ENCODE results near the gene FOSL2.

Gene FOSL2

DNA sequence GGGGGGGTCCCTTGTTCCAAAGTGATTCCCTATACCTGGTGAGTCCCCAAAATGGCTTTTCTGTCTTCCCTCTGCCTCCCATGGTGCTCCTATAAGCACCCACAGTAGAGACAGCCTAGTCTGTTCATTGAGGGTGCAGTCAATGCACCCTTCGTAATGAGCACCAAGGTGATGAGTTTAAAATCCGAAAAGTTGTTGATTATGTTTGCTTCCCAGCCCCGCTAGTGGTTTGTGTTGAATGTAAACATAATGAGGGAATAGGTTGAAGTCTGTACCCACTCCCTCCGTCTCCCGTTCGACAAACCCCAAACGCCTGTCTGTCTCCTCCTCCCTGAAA, 2.3 kb downstream of the FOSL2 start:
- no peak for DNase-seq (ENCODE audit: low read depth)

DNA sequence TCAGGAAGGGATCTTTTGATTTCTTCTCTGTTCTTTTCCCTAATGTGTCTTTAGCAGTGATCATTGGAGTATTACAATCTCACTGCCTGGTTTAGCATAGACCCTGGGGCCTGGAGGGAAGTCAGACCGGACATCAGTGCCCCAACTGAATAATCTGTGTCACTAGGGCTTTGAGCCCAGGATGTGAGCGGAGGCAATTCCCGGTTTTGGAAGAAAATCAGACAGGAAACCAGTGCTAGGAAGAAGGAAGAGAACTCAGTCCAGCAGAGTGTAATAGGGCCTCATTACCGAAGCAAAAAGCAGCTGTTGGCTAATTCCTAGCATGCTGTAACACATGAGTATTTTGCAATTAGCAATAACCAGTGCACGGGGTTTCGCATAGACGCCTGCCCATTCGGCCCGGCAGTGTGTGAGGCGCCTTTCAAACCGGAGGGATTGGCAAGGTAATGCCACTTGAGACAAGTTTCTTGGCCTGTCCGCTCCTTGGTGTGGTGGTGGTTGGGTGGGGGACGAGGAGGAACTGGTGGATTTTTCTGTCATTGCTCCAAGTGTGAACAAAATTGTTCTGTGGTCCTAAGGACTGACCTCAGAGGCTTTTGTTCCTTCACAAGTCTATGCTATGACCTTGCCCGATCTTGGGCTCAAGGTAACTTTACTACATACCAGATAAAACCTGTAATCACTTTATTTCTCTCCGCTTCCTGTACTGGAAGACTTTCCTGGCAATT, 2.8 kb downstream of the FOSL2 start:
- DNase-seq (ENCODE audit: low read depth), result no peak

DNA sequence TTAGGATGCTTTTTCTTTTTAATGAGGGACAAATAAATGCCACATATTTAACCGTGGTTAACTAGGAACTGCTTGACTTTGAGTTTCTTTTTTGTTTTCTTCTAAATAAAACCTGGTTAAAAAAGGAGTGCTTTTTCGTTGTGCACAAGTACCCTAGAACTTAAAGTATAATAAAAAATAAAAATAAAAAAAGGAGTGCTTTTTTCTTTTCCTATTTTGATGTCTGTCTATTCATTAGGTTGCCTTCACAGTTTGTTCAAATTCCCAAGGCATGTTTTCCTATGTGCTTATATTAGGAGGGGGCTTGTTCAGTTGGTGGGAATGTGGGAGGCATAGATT, 4.4 kb downstream of the FOSL2 start:
- no peak for DNase-seq (ENCODE audit: low read depth)

DNA sequence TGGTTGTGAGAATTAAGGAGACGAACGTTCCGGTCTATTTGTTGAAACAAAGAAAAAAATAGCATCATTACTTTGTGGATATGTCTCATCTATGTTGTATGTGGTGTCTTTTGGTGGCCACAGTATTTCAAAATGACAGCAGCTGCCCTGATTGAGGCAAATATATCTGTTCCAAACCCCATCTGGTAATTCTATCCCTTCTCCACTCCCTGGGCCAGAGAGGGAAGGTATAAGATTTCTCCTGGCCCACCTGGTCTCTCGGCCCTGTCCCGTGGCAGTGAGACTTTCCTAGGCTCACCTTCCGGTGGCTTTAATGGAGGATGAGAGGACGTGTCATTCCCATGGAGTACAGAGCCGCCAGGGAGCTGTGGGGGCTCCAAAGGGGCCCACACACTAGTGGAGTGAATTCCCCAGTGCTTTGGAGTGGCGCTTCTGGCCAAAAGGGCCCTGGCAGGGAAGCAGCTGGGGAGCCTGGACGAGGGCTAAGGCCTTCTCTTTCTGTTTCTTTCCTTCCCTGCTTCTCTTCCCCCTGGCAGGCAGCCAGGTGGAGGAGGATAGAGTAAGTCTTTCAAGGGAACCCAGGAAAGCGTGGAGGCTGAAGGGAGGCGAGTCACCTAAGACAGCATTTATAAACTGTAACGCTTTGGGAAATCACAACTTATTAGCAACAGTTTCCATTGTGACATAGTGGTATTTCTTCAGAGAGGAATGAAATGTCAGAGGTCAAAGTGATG, 5.6 kb downstream of the FOSL2 start:
- no peak for DNase-seq (ENCODE audit: low read depth)

DNA sequence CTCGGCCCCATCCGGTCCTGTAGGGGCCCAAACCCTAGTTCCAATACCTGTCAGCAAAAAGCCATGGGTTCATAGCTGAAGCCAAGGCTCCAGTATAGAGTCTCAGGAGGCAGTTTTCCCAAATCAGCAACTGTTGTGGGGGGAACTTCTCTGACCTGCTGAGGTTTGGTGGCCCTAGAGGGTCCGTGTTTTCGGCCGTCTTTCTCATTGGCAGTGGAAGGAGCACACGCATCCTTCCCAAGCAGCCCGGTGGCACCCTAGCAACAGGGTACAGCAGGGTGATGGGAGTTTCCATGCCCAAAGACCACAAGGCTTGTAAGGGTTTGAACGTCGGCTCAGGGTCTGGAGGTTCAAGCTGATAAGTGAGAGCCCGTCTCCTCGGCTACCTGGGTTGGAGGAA, 6.6 kb downstream of the FOSL2 start:
- DNase-seq (ENCODE audit: low read depth), result no peak

DNA sequence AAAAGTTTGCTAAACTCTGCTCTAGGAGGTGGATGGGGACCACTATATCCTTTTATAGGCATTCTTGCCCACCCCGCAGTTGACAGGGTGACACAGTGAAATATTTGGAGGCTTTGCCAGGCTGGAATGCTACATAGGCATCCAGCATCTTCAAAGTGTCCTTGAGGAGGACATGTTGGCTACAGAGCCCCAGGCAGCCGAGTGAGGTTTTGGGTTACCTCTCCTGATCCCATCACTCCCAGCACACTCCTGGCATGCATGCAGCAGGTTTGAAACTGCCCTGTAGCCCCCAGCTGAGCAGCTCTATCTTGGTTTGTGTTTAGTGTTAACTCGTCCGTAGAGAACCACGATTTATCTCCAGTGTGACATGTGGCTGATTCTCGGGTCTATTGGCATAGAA, 7.3 kb downstream of the FOSL2 start:
- no peak for DNase-seq (ENCODE audit: low read depth)

DNA sequence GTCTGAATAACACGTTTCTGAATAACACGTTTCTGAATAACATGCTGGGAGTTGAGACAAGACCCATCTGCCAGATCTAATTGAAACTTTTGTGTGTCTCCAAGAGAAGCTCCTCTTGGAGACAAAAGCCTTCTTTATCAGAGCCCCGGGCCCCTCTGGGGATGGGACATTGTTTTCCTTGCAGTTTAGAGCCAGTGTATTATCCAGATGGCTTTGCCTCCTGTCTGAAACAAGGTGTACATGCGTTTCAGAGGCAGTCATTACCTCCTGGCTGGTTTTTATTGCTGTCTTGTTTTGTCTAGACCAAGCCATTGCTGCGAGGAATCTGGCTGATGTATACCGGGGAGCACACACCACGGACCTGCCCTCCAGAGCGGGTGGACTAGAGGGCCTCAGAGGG, 7.8 kb downstream of the FOSL2 start:
- no peak for DNase-seq (ENCODE audit: low read depth)

DNA sequence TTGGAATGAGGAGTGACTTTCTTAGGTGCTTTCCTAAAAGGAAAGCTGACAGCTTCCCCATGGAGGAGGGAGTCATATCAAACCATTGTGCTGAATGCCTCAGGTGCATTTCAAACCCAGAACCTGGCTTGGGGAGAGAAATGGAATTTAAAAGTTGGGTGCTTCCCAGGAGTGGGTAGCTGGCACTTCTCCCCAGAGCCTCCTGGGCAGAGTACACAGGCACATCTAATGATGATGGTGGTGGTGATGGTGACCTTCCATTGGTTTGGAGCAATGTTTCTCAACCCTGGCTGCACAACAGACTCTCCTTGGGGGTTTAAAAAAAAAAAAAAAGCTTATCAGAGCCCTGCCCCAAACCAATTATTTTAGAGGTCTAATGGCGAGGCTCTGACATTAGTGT, 8.3 kb downstream of the FOSL2 start:
- no peak for DNase-seq (ENCODE audit: low read depth)

DNA sequence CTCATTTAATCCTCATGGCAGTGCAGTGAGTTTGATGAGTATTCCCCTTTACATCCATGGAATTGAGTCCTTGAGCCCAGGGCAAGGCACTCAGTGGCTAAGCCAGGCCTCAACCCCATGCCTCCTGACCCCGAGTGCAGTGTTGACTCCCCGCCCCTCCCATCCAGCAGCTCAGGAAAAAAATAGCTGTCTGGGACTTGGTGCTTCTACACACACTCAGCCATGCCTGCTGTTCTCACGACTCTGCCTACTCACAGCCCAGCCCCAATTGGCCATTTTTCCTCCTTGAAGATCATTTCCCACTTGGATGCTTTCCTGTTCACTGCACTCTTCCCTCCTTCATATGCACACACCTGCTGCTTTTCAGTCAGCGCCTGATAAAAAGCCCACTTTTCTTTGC, 8.8 kb downstream of the FOSL2 start:
- DNase-seq (ENCODE audit: low read depth), result no peak

DNA sequence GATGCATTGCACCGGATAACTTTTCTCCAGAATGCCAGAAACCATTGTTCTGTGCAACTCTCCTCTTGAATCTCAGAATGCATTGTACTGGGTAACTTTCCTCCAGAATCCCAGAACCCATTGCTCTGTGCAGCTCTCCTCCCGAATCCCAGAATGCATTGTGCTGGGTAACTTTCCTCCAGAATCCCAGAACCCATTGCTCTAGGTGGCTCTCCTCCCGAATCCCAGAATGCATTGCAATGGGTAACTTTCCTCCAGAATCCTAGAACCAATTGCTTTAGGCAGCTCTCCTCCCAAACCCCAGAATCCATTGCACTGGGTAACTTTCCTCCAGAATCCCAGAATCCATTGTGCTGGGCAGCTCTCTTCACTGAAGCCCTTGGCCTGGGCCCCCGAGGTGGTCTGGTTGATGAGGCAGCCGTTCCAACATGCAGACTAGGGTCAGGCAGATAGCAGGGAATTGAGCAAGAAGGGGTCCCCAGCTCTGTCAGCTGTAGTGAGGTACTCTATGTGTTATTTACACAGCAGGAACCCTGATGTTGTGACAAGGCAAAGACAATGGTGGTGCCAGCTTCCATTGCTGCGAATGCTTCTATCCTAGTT, 9.4 kb downstream of the FOSL2 start:
- no peak for DNase-seq (ENCODE audit: low read depth)

DNA sequence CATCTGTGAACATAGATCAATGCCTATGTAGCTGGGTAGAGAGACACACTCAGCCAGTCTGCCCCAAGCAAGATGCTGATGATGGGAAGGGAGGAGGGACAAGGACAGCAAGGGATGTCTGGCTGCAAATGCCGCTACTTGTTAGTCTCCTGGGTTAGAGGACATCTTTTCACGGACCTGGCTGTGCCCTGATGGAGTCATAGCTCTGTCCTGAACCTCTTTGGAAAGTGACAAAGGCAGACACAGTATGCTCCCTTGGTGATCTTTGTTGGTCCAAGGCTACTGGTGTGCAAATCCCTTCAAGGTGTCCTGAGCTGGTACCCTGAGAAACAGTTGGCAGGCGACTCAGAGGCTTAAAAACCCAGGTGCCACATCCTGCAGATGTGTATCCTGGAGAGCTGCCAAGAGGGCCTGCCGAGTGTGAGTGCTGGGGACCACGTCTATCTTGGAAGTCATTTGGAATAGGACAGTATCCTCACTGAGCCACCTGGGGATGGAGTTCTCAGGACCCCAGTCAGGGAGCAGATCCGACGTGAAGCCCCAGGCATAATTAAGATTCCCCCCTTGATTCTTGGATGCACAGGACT, 10.8 kb downstream of the FOSL2 start:
- DNase-seq (ENCODE audit: low read depth), result no peak

DNA sequence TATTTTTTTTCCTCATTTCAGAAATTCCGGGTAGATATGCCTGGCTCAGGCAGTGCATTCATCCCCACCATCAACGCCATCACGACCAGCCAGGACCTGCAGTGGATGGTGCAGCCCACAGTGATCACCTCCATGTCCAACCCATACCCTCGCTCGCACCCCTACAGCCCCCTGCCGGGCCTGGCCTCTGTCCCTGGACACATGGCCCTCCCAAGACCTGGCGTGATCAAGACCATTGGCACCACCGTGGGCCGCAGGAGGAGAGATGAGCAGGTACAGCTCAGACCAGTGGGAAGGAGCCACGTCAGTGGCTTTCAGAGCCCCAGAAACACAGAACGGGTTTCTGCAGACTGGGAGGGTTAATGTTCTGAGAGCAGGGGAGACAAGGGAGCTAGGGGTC, 11.4 kb downstream of the FOSL2 start:
- no peak for DNase-seq (ENCODE audit: low read depth)

DNA sequence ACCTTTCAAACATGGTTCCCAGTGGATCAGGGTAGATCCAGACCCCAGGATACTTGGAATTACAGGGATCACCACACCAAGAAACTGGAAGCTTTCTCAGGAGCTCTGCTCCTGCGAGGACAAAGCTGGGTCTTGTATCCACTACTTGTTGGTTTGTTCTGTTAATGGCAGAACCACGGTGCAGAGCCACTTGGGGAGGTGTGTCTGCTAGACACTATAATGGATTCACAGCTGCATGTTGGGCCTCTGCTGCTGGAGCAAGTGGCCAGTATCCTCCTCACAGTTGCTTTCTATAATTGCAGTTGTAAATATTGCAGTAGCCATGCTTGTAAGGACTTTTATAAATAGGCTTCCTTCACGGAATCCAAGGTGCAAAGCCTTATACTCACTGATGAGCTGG, 12.9 kb downstream of the FOSL2 start:
- DNase-seq (ENCODE audit: low read depth), result no peak

DNA sequence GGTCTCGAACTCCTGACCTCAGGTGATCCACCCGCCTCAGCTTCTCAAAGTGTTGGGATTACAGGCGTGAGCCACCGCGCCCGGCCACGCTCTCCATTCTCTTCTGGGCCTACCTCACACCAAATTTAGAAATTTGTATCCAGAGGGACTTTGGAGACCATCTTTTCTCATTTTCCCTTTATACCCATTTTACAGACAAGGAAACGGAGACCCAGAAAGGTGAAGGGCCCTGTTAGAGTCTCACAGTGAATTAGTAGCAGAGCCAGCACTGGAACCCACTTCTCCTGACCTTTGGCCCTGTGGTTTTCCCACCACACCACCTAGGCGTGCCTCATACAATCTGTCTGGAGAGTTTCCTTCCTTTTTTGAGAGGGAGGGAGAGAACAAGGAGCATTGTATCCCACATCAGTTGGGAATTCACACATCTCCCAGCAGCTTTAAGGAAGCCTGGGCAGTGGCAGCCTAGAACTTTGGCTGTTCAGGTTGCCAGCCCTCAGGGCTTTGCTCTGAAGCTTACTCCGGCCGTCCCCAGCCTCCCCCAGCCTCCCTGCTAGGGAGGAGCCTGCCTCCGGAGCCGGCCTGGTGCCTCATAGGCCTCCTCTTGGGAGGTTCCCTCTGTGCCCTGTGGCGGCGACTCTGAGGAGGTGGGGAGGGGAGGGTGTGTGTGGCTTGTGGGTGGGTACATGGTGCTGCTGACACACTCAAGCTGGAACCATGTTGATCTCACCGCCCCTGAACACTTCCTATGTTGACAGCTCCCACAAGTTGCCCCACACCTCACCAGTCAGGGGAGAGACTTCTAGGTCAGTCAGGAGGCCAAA, 13.8 kb downstream of the FOSL2 start:
- DNase-seq (ENCODE audit: low read depth), result peak; percentile 68

DNA sequence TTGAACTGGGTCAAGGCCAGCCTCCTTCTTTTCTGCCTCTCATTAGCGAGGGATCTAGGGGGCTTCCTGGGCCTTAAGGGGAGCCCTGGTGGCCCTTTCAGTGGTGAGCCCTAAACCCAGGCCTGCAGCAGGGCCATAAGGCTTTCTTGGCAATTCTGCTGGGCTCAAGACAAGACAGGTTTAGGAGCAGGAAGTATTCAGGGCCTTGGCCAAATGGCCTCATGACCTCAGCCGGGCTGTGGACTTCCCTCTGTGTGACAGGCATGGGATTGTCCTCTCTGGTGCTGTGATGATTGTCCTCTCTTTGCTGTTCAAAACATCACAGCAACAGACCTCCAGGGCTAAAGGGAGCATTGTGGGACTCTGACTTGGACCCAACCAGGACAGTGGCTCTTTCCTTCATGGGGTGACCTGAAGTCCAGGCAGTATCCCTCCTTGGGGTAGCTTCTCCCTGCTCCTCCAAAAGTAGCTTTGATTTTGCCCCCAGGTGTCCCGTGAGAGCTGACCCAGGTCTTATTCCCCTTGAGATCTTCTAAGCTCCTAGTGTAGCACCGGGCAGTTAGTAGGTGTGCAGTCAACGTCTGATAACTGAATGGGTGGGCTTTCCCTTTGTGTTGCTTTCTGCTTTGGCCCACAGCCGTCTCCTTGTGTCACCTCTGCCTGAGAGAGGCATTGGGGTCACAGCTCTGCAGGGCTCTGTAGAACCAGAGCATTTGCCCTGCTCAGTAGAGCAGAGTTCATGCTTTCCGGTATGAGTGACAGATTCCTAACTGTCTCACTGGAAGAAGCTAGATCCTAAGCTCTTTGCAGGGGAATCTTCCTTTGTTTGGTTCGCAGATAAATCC, 14.7 kb downstream of the FOSL2 start:
- no peak for DNase-seq (ENCODE audit: low read depth)

DNA sequence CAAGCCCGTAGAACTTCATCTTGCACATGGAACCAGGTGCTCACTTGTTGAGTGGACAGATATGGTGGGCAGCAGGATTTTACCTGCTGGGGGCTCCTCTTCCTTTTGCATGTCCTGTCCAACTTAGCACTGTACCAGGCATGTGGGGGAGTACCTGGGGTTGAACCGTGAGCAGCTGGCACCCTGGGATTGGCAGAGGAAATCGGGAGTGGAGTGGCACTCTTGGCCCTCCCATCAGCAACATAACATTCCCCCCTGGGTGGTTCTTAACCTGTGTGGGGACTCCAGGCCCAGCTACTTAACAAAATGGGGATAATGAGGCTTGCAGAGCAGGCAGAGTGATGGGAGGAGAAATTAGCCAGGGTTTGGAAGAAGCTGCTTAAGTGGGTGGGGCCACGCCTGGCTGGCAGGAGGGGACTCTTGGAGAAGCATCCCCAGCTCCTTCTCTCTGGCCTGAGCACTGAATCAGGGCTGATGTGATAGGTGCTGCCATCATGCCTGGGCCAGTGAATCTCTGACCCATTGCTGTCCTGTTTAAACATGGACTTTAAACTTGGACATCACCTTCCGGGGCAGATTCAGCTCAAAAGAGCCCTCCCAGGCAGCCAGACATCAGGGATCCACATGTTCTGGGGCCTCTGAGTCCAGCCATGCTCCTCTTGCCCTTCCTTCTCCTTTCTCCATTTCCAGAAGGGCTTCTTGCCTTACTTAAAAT, 15.5 kb downstream of the FOSL2 start:
- no peak for DNase-seq (ENCODE audit: low read depth)

DNA sequence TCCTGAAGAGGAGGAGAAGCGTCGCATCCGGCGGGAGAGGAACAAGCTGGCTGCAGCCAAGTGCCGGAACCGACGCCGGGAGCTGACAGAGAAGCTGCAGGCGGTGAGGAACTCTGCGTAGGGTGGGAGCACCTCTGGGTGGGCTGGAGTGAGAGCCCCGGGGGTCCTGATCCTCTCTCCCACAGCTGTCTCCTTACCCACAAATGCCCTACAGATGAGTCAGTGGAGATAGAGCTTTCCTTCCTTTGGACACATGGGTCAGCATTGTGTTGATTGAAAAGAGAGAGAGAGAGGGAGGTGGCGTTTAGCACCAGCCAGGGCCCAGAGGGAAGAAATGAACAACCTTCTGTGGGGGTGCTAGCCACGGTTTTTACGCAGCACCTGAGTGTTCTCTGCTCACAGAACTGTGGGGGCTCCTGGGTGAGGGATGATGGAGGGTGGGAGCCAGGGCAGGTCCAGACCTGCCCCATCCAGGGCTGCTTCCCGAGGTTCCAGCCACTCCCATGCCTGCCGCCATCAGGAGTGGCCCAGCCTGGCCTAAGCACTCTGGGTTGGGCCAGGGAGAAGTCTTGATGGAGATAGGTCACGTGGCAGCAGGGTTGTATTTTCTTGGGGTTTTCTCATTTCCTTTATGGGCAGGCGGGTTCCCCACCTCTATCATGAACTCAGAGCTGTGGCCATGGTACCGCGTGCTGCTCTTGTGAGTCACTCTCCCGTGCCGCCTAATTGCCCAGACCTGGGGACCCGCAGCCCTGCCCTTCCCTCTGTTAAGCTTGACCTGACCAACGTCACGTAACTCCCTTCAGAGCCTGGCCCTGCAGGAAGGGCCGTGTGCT, 16.3 kb downstream of the FOSL2 start:
- DNase-seq (ENCODE audit: low read depth), result peak; percentile 67

DNA sequence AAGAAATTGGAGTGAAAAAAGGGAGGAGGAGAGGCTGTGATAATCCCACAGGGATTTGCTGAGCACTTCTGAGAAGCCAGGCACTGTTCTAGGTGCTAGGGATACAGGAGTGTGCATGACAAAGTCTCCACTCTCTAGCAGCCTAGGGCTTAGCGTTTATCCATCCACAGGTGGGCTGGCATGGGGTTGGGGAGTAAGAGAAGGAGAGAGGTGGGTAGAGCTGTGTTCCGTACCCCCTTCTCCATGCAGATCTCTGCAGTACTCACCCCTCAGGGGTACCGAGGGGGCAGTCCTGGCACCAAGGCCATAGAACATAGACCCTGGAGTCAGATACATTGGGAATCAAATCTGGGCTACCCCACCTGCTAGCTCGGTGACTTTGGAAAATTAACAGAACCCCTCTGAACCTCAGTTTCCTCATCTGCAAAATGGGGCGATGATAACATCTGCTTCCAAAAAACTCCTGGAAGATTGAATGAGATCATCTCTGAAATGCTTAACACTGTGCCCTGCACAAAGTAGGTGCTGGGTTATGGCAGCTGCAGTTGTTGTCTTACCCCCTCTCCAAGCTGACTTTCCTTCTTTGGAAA, 18.6 kb downstream of the FOSL2 start:
- DNase-seq (ENCODE audit: low read depth), result no peak

DNA sequence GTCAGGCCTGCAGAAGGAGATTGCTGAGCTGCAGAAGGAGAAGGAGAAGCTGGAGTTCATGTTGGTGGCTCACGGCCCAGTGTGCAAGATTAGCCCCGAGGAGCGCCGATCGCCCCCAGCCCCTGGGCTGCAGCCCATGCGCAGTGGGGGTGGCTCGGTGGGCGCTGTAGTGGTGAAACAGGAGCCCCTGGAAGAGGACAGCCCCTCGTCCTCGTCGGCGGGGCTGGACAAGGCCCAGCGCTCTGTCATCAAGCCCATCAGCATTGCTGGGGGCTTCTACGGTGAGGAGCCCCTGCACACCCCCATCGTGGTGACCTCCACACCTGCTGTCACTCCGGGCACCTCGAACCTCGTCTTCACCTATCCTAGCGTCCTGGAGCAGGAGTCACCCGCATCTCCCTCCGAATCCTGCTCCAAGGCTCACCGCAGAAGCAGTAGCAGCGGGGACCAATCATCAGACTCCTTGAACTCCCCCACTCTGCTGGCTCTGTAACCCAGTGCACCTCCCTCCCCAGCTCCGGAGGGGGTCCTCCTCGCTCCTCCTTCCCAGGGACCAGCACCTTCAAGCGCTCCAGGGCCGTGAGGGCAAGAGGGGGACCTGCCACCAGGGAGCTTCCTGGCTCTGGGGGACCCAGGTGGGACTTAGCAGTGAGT, 19.4 kb downstream of the FOSL2 start:
- DNase-seq (ENCODE audit: low read depth), result no peak
